ENCODE measurements around the gene ARAP2.

ARAP2 gene

DNA sequence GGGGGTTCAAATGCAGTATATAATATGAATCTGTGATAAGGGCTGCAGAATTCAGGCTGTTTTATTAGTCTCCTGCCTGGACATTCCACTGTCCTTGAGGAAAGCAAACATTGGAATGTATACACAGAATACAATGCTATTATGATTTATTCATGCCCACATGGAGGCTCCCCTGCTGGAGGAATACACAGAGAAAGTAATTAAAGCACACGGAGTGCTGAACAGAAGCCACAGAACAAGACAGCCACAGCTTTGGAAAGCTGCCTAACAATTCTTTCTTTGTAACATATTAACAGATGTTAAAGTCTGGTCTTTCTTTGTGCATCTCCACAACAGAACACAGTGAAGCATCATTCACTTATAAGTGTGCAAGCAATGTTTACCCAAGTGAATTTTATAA is 155.8 kb downstream of the ARAP2 start:
- DNase-seq, result no peak

DNA sequence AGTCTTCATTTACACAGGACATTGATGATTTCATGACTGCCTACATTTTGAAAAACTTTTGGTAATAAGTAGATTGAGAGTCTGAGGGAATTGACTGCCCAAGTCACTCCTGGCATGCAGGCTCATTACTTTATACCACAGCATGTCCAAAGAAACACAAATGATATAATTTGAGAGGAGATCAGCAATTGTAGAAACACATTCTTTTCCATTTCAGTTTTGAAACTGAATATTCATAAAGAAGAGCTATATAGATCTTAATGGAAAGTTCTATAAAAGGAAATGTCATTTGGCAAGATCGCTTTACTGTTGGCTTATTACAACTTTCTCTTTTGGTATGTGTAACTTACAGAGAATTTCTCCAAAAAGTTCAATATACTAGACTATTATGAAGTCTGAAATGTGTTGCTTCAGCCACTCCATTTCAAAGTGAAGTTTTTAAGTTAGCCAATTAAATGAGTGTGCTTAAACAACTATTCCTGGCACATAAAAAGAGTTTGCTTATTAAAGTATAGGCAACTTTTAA is 158.0 kb downstream of the ARAP2 start:
- no peak for DNase-seq

DNA sequence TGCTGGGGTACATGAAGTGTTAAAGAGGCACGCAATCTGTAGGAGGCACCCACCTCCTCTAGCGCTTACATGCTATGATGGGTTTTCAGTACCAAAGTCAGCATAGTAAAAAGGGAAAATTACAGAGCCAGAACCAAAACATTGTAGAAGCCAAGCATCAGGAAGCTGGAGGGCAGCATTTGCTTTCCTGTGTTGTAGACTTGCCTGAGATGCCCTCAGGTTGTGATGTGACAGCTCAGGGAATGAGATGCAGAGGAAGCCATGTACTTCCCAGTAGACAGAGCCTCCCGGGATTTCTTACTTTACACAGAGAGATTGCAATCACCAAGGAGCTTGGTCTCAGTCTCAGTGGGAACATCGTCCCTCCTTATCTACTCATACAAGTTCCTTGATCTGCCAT is 161.5 kb downstream of the ARAP2 start:
- DNase-seq, result no peak

- no peak for DNase-seq
Observed at GRCh38 chr4:36081185-36081584, 163.1 kb downstream of the ARAP2 start.

- DNase-seq, result no peak
Observed at GRCh38 chr4:36079666-36080065, 164.6 kb downstream of the ARAP2 start.

DNA sequence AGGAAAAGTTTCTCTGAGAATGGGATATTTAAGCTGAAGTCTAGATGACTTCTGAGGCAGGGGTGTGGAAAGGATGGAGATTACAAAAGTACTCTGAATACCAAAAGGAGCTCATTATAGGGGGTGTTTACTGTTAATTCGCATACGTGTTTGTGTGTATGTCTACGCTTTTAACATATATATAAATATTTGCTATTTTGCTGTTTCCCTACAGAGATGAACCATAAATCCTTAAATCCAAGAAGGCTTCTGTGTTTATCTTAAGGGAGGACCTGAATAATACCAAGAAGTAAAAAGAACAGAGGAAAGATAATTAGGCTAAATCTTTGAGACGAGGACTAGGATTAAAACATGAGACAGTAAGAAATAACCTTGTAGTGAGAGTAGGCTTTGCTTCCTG is 166.0 kb downstream of the ARAP2 start:
- no peak for DNase-seq

DNA sequence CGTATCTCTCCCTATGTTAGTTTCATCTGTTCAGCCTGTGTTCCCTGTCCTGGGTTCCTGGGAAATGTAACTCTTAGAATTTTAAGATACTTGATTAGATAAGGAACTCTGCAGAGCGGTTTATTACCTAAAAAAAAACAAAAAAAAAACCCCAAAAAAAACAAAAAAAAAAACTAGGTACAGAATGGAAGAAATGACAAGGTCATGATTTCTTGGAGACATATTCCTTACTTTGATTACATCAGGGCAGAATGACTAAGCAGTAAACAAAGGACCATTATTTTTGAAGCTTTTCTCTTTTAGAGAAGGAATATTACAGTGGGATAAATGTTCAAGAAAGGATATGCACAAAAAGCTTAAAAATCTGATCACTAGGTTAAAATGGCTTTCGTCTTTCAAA is 171.8 kb downstream of the ARAP2 start:
- no peak for DNase-seq

GRCh38 chr4:36067116-36067515 is 177.2 kb downstream of the ARAP2 start:
- no peak for DNase-seq

GRCh38 chr4:36065274-36065871 is 178.9 kb downstream of the ARAP2 start:
- no peak for DNase-seq

- DNase-seq, result no peak
Observed at GRCh38 chr4:36064117-36064516, 180.2 kb downstream of the ARAP2 start.

- DNase-seq, result no peak
Observed at GRCh38 chr4:36056136-36056535, 188.2 kb downstream of the ARAP2 start.

GRCh38 chr4:36054694-36055422 is 189.5 kb downstream of the ARAP2 start:
- DNase-seq, result no peak

DNA sequence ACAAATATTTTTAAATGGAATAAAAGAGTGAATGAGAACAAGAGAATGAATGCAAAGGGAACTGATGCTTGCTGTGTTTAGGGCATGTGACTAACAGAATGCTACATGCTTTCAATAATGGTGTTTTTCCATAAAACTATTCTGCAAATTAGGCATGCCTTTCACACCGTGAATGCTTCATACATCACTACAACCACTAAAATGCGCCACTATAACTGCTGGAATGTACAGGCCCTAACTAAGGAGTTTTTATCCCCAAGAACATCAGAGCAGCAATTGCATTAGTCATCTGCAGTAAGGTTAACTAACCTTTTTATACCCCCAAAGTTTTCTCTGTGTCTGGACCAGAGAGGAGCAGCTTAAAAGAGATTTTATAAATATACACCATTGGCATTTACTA is 190.4 kb downstream of the ARAP2 start:
- DNase-seq, result no peak

DNA sequence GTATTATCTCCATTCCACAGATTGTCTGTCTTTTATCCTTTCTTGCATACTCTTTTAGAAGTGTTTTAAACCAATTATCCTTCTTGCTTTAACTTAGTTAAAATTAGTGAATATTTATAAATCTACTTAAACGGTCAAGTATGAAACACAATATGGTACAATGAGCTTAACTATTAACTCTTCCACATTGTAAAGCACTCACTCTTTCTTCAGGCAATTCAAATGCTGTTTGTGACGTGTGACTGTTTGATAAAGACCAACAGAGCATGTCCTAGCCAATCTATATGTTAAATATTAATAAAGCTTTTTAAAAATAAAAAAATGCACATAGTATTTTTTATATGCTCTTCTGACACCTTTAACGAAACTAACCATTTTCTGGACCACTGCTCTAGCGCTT is 192.7 kb downstream of the ARAP2 start:
- DNase-seq, result no peak

DNA sequence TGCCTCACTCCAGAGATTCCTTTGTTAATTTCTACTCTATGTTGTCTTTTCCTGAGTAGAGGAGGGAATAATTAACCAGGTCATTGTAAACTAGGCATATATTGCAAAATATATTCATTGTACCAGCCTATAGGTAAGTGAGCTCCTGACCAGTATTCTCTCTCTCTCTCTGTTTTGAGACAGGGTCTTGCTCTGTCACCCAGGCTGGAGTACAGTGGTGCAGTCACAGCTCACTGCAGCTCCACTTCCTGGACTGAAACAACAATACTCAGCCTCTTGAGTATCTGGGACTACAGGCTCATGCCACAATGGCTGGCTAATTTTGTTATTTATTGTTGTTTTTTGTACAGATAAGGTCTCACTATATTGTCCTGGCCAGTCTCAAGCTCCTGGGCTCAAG is 198.3 kb downstream of the ARAP2 start:
- DNase-seq, result no peak

DNA sequence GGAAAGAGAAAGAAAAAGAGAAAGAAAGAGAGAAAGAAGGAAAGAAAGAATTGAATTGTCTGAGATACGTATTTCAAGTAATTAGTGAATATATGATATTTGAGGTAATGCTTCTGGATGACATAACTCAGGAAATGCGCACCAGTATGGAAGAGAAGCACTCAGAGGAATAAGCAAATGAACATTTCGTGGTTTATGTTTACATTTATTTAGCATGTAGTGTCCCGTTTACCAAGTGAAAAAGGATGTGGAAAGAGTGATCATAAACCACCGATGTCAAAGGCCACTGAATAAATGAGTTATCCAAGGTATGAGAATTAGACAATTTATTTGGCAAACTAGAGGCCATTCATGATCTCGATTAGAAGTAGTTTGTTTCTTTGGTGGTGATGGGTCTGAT is 200.4 kb downstream of the ARAP2 start:
- no peak for DNase-seq

- DNase-seq, result no peak
Observed at GRCh38 chr4:36043241-36043640, 201.1 kb downstream of the ARAP2 start.

DNA sequence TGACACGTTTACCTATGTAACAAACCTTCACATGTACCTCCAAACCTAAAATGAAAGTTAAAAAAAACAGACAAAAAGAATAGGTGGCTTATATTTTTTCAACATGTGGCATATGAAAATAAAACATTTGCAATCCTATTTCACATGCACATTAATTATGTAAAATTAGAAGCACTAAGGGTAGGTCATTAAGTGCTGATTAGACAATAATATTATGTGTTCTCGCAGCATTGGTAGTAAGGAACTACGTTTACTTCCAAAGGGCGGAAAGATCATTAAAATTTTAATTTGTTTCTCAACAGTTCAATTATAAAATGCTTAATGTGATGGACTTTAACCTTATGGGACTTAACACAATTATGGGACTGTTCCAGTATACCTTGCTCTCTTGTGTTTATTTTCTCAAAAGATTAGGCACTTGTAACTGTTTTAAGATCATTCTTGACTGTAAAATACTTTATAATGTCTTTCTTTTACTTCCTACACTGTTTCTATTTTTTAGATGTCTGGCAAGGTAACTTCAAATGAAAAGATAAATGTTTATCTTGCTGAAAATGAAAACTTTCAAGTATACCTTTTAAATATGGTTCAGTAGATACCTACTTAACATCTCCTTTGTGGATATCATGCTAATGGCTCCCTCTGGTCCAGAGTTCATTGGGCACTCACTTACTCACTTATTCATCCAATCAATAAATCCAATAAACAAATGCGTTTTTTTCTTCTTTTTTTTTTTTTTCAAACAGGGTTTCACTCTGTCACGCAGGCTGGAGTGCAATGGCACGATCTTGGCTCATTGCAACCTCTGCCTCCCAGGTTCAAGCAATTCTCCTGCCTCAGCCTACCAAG is 202.0 kb downstream of the ARAP2 start:
- DNase-seq, result no peak

DNA sequence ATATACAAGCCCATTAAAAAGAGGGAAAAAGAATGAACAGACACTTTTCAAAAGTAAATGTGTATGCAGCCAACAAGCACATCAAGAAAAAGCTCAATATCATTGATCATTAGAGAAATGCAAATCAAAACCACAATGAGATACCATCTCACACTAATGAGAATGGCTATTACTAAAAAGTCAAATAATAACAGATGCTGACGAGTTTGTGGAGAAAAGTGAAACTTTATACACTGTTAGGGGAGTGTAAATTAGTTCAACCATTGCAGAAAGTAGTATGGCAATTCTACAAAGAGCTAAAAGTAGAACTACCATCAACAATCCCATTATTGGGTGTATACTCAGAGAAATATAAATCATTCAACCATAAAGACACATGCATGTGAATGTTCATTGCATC is 203.0 kb downstream of the ARAP2 start:
- no peak for DNase-seq

- DNase-seq, result no peak
Observed at GRCh38 chr4:36039026-36039425, 205.3 kb downstream of the ARAP2 start.

GRCh38 chr4:36038491-36038890 is 205.8 kb downstream of the ARAP2 start:
- no peak for DNase-seq

GRCh38 chr4:36037127-36037526 is 207.2 kb downstream of the ARAP2 start:
- DNase-seq, result no peak

GRCh38 chr4:36029951-36030350 is 214.4 kb downstream of the ARAP2 start:
- no peak for DNase-seq

- no peak for DNase-seq
Observed at GRCh38 chr4:36027203-36027602, 217.1 kb downstream of the ARAP2 start.
